HL-60/S4 (cell line): ENCODE results near the gene SHKBP1.

ENCODE experiments used
- in situ Hi-C: fragments of 300-500 bp; cut with MboI; formaldehyde crosslinking; loops from 2 replicates; pipeline ENCODE4 v1.14.3; 2022; ENCODE audit warnings: low sequenced_read_pairs

The SHKBP1 gene

GRCh38 chr19:40599331-40599901 is 22.7 kb downstream of the SHKBP1 start:
- in situ Hi-C loops = no loop called here

- in situ Hi-C loops = no loop called here
These were observed 23.4 kb downstream of the SHKBP1 start for GRCh38 chr19:40599902-40600569.

DNA sequence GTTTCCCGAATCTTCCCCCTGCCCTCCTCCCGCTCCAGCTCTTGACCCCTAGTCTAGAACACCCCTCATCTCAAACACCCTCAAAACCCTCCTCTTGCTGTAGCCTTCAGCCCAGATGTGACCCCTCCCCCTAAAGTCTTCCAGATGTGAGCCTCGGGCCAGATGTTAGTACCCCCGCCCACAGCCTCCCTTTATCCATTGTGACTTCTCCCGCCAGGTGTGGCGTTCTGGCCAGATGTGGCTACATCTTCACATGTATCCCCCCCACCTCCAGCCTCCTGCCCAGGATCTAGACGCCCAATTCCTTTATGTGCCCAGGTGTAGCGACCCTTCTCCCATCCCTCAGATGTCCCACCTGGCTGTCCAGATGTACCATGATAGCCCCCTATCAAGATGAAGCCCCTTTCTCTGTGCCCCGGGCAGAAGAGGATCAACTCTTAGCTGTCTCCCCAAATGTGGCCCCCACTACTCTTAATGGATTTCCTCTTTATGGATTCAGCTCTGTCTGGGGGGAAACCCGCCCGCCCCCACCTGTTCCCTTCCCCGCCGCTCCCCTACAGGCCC is 24.0 kb downstream of the SHKBP1 start:
- in situ Hi-C loops = no loop called here

GRCh38 chr19:40601134-40601974 is 24.7 kb downstream of the SHKBP1 start, which contains the start of gene LTBP4:
Gene LTBP4, plus strand, starts transcription at chr19:40601369. Its CDS starts 19 bp downstream, at chr19:40601388.
- in situ Hi-C loops = no loop called here

DNA sequence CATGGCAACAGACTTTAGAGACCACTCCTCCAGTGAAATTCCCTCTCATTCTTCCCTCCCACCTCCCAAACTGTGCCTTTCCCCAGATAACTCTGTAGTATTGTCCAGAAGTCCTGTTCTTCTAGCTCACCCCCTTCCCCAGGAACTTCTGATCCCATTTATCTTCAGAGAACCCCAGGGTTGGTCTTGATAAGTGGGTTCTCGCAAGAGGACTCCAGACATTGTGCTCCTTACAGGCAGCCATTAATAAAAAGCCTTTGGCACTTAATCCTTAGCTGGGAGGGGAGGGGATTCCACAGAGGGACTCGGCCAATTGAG is 26.4 kb downstream of the SHKBP1 start:
- in situ Hi-C loops = no loop called here

DNA sequence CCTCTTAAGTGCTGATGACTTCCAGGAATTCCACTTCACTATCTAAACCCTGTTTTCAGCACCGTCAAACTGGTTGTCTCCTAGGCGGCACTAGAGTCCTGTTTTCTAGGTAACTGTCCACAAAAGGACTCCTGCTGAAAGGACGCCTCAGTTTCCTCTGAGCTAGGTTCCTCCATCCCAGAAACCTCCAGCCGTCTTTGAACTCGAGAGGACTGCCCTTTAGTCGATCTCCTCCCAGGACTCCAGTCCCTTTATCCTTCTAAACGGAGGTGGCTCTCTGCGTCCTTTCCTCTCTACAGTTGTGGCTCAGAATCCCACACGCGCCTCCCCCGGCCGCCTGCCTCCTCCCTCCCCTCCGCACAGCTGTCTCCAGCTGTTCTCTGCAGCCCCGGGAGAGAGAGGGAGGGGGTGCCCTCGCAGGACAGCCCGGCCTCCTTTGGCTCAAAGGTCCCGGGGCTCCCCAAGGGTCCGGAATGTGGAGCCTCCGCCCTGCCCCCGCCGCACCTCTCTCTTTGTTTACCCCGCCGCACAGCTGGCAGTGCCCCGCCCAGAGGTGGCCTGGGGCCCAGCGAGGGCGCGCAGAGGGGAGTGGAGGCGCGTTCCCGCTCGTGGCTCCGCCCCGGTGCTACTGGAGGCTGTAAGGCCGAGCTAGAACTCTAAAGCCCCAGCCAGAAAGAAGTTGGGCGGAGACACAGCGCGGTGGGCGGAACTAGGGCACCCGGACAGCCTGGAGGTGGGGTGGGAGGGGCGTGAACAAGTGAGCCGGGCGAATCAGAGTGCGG is 26.9 kb downstream of the SHKBP1 start:
- in situ Hi-C loops = no loop called here

DNA sequence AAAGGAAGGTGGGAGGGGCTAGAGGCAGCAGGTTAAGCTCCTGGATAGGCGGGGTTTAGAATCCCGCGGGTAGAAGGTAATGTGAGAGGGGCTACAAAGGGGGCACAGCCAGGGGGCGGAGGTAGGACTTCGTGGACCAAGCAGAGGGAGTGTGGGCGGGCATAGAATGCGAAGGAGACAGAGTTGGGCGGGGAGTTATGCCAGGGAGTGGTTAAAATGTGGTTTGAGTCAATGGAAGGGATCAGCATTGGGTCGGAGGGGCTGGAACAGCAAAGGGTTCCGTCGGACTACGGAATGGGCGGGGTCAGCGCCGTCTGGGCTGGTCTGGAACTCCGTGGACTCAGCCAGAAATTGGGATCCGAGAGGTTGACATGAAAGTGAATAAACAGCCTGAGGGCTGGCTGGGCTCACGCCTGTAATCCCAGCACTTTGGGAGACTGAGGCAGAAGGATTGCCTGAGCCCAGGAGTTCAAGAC is 27.5 kb downstream of the SHKBP1 start:
- in situ Hi-C loops = no loop called here

GRCh38 chr19:40604647-40605215 is 28.1 kb downstream of the SHKBP1 start:
- in situ Hi-C loops = no loop called here

- in situ Hi-C loops = no loop called here
These were observed 28.7 kb downstream of the SHKBP1 start for GRCh38 chr19:40605216-40605971.

DNA sequence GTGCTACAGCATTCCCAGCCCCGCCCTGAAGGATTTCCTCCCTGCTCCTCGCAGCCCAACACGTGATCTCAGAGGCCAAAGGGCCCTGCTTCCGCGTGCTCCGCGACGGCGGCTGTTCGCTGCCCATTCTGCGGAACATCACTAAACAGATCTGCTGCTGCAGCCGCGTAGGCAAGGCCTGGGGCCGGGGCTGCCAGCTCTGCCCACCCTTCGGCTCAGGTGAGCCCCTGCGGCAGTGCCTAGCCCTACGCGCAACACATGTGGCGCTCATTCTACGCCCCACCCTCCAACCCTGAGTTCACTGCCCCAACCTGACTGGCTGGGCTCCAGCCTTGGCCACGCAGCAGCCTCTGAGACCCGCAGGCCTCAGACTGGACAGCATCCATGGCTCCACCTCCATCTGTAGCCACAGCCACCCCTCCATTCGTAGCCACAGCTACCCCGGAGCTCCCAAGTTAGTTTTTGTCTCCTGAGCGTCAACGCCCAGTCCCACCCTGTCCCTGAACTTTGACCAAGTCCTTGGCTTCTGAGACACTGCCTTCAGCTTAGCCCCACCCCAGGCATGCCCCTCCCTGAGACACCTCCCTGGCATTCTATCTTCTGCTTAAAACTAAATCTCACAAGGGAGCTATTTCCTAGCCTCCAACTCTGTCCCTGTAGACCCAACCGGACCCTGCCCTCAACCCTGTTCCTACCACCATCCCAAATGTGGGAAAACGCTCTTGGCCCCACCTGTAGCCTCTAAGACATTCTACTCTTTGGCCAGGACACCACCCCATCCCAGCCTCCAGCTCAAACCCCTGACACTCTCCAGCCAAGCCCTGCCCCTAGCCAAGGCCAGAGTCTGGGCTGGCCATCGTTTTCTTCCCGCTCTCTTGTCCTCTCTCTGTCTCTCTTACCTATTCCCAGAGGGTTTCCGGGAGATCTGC is 30.9 kb downstream of the SHKBP1 start:
- in situ Hi-C loops = no loop called here

GRCh38 chr19:40608240-40608621 is 31.6 kb downstream of the SHKBP1 start:
- in situ Hi-C loops = no loop called here

- in situ Hi-C loops = no loop called here
These were observed 32.3 kb downstream of the SHKBP1 start for GRCh38 chr19:40608957-40609356.

GRCh38 chr19:40609561-40610395 is 33.1 kb downstream of the SHKBP1 start:
- in situ Hi-C loops = no loop called here

DNA sequence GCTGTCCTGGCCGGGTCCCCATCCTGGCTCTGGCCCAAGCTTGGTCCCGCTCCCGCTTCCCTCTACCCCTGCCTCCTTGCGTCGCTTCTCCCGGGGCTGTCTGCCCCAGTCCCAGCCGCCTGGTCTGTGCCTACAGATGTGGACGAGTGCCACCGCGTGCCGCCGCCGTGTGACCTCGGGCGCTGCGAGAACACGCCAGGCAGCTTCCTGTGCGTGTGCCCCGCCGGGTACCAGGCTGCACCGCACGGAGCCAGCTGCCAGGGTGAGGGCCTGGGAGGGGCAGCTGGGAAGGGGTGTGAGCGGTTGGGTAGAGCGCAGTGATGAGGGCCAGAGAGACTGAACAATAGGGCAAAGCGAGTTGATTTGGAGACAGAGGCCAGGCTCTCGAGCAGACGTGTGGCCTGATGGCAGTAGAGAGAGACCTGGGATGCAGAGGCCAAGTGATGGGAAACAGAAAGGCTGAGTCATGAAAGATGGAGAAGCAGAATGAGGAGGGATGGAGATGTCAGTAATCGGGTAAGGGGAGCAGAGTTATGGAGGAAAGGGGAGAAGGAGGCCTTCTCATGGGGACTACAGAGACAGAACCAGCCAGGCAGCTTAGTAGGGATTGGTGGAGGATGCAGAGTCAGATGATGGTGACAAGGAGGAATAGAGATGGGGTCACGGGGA is 33.9 kb downstream of the SHKBP1 start:
- in situ Hi-C loops = no loop called here

DNA sequence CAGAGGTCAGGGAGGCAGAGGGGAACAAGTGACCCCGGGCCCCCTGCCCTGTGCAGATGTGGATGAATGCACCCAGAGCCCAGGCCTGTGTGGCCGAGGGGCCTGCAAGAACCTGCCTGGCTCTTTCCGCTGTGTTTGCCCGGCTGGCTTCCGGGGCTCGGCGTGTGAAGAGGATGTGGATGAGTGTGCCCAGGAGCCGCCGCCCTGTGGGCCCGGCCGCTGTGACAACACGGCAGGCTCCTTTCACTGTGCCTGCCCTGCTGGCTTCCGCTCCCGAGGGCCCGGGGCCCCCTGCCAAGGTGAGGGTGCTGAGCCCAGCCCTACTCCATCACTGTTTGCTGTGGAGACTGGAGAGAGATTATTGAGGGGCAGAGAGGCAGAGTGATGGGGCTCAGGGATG is 34.4 kb downstream of the SHKBP1 start:
- in situ Hi-C loops = no loop called here

GRCh38 chr19:40611900-40612698 is 35.4 kb downstream of the SHKBP1 start:
- in situ Hi-C loops = no loop called here
